ENCODE measurements around the gene ATXN2.
A peak's percentile ranks its signal among the peaks of the same experiment; 100 is the strongest.

Gene ATXN2

GRCh38 chr12:111409780-111410430 lies 189.2 kb downstream of the ATXN2 start:
- no peak for DNase-seq (ENCODE audit: low read depth)
- TF ChIP-seq, protein P1, sequence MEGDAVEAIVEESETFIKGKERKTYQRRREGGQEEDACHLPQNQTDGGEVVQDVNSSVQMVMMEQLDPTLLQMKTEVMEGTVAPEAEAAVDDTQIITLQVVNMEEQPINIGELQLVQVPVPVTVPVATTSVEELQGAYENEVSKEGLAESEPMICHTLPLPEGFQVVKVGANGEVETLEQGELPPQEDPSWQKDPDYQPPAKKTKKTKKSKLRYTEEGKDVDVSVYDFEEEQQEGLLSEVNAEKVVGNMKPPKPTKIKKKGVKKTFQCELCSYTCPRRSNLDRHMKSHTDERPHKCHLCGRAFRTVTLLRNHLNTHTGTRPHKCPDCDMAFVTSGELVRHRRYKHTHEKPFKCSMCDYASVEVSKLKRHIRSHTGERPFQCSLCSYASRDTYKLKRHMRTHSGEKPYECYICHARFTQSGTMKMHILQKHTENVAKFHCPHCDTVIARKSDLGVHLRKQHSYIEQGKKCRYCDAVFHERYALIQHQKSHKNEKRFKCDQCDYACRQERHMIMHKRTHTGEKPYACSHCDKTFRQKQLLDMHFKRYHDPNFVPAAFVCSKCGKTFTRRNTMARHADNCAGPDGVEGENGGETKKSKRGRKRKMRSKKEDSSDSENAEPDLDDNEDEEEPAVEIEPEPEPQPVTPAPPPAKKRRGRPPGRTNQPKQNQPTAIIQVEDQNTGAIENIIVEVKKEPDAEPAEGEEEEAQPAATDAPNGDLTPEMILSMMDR (IDR thresholded peaks at IDR 0.05; ENCODE audit: insufficient read depth, low read depth, low read length, missing control alignments): no peak
- H3K4me3 ChIP-seq (ENCODE audit: low read length): no peak overlapping the region

DNA sequence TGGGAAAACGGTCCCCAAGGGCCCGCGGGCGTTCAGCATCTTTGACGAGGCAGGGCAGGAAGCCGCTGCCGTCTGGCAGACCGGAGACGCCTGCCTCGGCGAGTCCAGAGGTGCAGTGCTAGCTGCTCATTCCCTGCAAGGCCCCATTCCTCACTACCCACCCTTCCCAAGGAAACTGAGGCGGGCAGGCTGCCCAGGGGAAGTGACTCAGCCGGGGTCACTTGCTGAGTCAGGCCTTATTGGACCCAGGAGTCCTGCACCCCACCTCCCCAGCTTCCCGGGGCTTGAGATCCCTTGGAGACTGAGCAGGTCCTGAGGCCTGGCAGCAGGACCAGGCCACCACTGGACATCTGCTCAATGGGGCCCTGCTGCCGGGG lies 189.7 kb downstream of the ATXN2 start:
- H3K4me3 ChIP-seq (ENCODE audit: low read length): no peak overlapping the region
- DNase-seq (ENCODE audit: low read depth): peak; percentile 22
- TF ChIP-seq, protein P1 (IDR thresholded peaks at IDR 0.05; ENCODE audit: insufficient read depth, low read depth, low read length, missing control alignments): no peak

DNA sequence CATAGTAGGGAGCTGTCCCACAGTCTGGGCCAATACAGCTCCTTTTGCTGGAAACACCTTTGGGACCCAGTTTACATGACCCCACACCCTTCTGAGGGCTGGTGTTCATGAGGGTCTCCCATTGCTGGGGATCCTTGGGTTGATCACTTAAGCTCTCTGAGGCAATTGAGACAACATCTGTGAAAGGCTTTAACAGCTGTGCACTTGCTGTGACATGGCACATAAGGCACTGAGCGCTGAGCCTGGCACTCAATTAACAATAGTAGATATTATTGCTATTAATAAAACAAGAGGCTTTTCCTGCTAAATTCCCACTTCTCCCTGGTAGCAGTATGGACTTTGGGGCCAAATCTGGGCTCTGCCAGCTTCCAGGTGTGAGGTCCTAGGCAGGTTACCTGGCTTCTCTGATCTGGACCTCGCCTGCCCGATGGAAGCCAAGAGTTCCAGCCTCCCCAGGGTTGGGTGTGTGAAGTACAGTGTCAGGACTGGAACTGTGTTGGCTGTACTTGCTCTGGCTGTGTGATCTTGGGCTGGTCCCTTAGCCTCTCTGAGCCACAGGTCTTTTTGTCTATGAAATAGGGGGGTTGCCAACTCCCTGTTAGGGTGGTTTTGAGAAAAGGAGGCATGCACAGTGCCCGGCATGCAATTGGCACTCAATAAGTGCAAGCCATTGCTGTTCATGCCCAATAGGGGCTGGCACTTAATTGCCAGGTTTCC lies 190.3 kb downstream of the ATXN2 start:
- TF ChIP-seq, protein P1 (IDR thresholded peaks at IDR 0.05; ENCODE audit: insufficient read depth, low read depth, low read length, missing control alignments): no peak
- DNase-seq (ENCODE audit: low read depth): no peak
- no peak overlapping the region for H3K4me3 ChIP-seq (ENCODE audit: low read length)

GRCh38 chr12:111408116-111408440 lies 191.0 kb downstream of the ATXN2 start:
- no peak overlapping the region for H3K4me3 ChIP-seq (ENCODE audit: low read length)
- no peak for DNase-seq (ENCODE audit: low read depth)
- TF ChIP-seq, protein P1 (IDR thresholded peaks at IDR 0.05; ENCODE audit: insufficient read depth, low read depth, low read length, missing control alignments): no peak

DNA sequence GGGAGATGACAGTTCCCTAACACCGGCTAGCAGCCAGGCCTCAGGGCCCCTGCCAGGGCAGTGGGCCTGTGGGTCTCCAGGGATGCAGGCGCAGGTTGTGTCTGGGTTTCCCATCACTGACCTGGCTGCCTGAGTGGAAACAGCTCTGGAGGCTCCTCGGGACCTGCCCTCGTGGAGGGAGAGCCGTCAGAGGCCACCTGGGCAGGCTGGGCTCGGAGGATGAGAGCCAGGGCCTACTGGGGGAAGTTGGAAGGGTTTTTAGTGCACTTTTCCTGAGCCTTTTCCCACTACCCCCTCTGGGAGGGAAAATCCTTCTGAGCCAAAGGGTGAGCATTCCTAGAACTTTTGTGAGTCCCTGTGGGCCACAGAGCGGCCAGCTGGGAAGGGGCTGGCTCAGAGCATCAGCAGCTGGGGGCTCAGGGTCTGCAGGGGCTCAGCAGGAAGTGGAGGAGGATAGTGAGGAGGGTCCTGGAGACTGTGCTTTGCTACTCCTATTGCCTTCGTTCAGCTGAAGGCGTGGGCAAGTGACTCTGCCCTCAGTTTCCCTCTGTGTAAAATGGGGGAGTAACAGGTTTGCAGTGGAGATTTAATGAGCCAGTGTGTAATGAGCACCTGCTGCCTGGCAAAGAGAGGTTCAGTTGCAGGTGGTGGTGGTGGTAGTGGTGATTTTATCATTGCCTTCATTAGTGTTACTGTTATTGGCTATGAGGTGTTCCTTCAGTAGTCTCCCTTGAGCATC lies 191.6 kb downstream of the ATXN2 start:
- DNase-seq (ENCODE audit: low read depth): no peak
- TF ChIP-seq, protein P1 (IDR thresholded peaks at IDR 0.05; ENCODE audit: insufficient read depth, low read depth, low read length, missing control alignments): no peak
- no peak overlapping the region for H3K4me3 ChIP-seq (ENCODE audit: low read length)

DNA sequence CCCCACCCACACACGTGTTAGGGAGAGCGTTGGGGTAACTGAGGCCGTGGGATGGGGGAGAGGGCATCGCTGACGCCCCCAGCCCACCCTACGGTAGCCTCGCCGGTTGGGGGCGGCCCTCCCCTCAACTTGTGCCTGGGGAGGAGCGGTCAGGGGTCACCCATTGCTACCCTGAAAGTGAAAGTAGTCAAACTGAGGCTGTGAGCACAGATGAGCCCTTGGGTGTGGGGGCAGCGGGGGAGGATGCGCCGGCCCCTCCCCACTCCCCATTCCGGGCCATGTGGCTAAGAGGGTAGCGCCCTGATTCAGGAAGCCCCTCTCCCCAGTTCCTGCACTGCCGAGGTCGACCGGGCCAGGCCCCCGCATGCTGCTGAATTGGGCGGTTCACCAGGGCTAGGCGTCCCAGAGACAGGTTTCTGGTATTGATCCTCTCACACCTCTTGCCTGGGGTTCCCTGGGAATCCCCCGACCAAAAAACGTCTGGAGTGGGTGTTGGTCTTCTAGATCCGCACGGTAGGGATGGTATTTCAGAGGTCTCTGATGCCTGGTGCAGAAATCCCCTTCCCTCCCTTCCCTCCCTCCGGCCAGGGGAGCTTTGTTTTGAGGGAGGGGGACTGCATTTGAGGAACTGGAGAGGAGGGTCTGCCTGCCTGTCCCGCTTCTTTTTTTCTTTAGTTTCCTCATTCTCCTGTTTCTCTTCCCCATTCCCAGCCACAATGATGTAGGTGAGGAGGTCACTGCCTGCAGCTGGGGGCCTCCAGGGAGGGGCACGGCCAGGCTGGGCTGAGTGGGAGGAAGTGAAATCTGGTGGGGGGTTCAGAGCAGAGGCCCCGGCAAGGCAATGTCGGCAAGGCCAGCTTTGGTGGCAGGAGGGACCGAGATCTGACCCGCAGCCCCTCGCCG lies 192.4 kb downstream of the ATXN2 start:
- no peak for DNase-seq (ENCODE audit: low read depth)

More for the DNA sequence above, 192.4 kb downstream of the ATXN2 start:
- TF ChIP-seq, protein P1 (IDR thresholded peaks at IDR 0.05; ENCODE audit: insufficient read depth, low read depth, low read length, missing control alignments): no peak
- H3K4me3 ChIP-seq (ENCODE audit: low read length): peak overlapping the region; percentile 60
